Measurements from ENCODE around the gene SHISA8. TPM values are rescaled to one million over a fixed set of nuclear protein-coding genes. Genes with fewer than 3 reads are reported as not detected.
A peak's percentile ranks its signal among the peaks of the same experiment; 100 is the strongest.

SHISA8 gene
- total and polyA plus RNA-seq, 10 of the 15 experiments (the other 5 are each of a cell fraction or from before 2014, with no cell fraction given), result 0.06 to 10.1 (median 0.25) TPM

DNA sequence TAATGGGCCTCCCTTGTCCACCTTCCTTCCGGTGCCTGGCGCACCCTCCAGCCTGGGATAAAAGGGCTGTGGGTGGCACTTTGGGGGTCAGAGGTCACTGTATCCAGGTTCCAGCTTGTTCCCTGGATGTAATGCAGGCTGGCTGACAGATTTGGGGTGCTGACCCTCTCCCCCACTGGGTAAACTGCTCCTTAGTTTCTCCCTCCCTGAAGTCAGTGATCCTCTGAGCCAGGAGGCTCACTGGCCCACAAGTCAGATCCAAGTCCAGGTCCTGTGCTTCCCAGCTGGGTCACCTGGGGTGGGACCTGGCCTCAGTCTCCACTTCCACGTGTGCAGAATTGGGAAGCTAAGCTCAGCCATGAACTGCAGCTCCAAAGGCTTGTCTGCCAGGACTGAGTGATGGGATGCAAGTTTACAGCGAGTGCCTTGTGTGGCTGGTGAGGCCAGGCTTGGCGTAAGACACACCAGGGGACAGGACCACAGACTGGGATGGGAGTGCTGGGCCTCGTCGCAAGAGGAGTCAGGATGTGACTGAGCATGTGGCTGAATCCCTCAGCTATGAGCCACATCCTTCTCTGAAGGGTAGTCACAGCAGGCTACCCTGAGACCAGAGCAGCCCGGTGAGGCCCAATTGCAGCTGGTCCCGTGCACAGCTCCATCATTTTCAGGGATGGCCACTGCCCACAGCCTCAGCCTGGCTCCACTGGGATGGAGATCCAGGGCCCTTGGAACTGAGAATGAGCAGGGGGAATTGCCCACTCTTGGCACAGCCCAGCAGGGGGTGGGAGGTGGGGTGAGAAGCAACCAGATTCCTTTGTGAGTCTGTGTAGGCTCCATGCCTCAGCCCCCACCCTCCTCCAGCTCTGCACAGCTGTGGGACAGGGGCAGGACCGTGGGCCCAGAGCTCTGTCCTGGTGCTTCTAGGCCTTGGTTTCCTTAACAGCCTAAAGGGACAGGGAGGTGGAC is 7.2 kb downstream of the SHISA8 start (continued):
- no peak for TF ChIP-seq ASH2L (IDR thresholded peaks at IDR 0.05; ENCODE audit: borderline replicate concordance, low read depth)
- TF ChIP-seq, protein P1, sequence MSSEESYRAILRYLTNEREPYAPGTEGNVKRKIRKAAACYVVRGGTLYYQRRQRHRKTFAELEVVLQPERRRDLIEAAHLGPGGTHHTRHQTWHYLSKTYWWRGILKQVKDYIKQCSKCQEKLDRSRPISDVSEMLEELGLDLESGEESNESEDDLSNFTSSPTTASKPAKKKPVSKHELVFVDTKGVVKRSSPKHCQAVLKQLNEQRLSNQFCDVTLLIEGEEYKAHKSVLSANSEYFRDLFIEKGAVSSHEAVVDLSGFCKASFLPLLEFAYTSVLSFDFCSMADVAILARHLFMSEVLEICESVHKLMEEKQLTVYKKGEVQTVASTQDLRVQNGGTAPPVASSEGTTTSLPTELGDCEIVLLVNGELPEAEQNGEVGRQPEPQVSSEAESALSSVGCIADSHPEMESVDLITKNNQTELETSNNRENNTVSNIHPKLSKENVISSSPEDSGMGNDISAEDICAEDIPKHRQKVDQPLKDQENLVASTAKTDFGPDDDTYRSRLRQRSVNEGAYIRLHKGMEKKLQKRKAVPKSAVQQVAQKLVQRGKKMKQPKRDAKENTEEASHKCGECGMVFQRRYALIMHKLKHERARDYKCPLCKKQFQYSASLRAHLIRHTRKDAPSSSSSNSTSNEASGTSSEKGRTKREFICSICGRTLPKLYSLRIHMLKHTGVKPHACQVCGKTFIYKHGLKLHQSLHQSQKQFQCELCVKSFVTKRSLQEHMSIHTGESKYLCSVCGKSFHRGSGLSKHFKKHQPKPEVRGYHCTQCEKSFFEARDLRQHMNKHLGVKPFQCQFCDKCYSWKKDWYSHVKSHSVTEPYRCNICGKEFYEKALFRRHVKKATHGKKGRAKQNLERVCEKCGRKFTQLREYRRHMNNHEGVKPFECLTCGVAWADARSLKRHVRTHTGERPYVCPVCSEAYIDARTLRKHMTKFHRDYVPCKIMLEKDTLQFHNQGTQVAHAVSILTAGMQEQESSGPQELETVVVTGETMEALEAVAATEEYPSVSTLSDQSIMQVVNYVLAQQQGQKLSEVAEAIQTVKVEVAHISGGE (CRISPR knock-in tag; IDR thresholded peaks at IDR 0.05), result no peak
- TF ChIP-seq HSF1 (IDR thresholded peaks at IDR 0.05; ENCODE audit: low read depth, low read length), result no peak
- no peak for TF ChIP-seq BCL11A (IDR thresholded peaks at IDR 0.05; ENCODE audit: low read depth, low read length)
- TF ChIP-seq TCF12 (IDR thresholded peaks at IDR 0.05; ENCODE audit: low read depth, low read length), result no peak
- no peak for TF ChIP-seq IKZF1 (conservative IDR thresholded peaks at IDR 0.05)
- no peak for TF ChIP-seq NR2C1 (IDR thresholded peaks at IDR 0.05)
- no peak for TF ChIP-seq ATF7 (IDR thresholded peaks at IDR 0.05; ENCODE audit: low read depth)
- TF ChIP-seq WRNIP1 (IDR thresholded peaks at IDR 0.05; ENCODE audit: borderline replicate concordance, low read depth, low read length), result no peak
- no peak for TF ChIP-seq RBBP5 (conservative IDR thresholded peaks at IDR 0.05)
- TF ChIP-seq BACH1 (IDR thresholded peaks at IDR 0.05; ENCODE audit: borderline replicate concordance), result no peak
- no peak for TF ChIP-seq HDGF (IDR thresholded peaks at IDR 0.05)
- TF ChIP-seq FOS (IDR thresholded peaks at IDR 0.05; ENCODE audit: borderline replicate concordance, extremely low read depth, insufficient read length), result no peak
- TF ChIP-seq SMAD1 (IDR thresholded peaks at IDR 0.05; ENCODE audit: low read depth, partially characterized antibody), result no peak
- TF ChIP-seq KAT2A (conservative IDR thresholded peaks at IDR 0.05; ENCODE audit: control insufficient read depth, low read depth, low read length), result no peak
- no peak for TF ChIP-seq MAX (IDR thresholded peaks at IDR 0.05; ENCODE audit: low read depth, low read length)
- TF ChIP-seq, protein P2, sequence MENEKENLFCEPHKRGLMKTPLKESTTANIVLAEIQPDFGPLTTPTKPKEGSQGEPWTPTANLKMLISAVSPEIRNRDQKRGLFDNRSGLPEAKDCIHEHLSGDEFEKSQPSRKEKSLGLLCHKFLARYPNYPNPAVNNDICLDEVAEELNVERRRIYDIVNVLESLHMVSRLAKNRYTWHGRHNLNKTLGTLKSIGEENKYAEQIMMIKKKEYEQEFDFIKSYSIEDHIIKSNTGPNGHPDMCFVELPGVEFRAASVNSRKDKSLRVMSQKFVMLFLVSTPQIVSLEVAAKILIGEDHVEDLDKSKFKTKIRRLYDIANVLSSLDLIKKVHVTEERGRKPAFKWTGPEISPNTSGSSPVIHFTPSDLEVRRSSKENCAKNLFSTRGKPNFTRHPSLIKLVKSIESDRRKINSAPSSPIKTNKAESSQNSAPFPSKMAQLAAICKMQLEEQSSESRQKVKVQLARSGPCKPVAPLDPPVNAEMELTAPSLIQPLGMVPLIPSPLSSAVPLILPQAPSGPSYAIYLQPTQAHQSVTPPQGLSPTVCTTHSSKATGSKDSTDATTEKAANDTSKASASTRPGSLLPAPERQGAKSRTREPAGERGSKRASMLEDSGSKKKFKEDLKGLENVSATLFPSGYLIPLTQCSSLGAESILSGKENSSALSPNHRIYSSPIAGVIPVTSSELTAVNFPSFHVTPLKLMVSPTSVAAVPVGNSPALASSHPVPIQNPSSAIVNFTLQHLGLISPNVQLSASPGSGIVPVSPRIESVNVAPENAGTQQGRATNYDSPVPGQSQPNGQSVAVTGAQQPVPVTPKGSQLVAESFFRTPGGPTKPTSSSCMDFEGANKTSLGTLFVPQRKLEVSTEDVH (IDR thresholded peaks at IDR 0.05; ENCODE audit: low read depth, partially characterized antibody), result no peak
- no peak for TF ChIP-seq RUNX3 (IDR thresholded peaks at IDR 0.05; ENCODE audit: low read length)
- peak; percentile 26; the same call in 1 of the 2 replicates for TF ChIP-seq NR2F1 (conservative IDR thresholded peaks at IDR 0.05)
- TF ChIP-seq, protein P3, sequence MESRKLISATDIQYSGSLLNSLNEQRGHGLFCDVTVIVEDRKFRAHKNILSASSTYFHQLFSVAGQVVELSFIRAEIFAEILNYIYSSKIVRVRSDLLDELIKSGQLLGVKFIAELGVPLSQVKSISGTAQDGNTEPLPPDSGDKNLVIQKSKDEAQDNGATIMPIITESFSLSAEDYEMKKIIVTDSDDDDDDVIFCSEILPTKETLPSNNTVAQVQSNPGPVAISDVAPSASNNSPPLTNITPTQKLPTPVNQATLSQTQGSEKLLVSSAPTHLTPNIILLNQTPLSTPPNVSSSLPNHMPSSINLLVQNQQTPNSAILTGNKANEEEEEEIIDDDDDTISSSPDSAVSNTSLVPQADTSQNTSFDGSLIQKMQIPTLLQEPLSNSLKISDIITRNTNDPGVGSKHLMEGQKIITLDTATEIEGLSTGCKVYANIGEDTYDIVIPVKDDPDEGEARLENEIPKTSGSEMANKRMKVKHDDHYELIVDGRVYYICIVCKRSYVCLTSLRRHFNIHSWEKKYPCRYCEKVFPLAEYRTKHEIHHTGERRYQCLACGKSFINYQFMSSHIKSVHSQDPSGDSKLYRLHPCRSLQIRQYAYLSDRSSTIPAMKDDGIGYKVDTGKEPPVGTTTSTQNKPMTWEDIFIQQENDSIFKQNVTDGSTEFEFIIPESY (IDR thresholded peaks at IDR 0.05), result no peak
- TF ChIP-seq SMAD5 (IDR thresholded peaks at IDR 0.05; ENCODE audit: low read depth), result no peak
